ENCODE measurements around the gene NKAIN2. TPM values are rescaled to one million over a fixed set of nuclear protein-coding genes. Genes with fewer than 3 reads are reported as not detected.

NKAIN2 gene
- total and polyA plus RNA-seq, 12 donors, result 0.07 to 3.0 (median 0.28) TPM; not detected in 1

- TF ChIP-seq CTCF (IDR thresholded peaks at IDR 0.05), result no peak
- Histone ChIP-seq H3K36me3 (no peaks in the 10 kb centered on the region), H3K27me3 (no peaks in the 10 kb centered on the region), H3K27ac (no peak overlapping the region), H3K4me3 (no peak overlapping the region), H3K4me1 (no peaks in the 10 kb centered on the region), H3K9me3 (peaks cover 0 to 13% (median 0%) of the 10 kb centered on the region in 11 donors)
- intact Hi-C loops (cut with DNase I), result no loop called here
- DNase-seq, result no peak
- WGBS, 2 donors, result 83 to 87% methylated on average over 5 of the region's 5 CpGs
- ATAC-seq, result no peak
Observed at GRCh38 chr6:124668028-124668427, 864.4 kb downstream of the NKAIN2 start.

GRCh38 chr6:124669713-124670480 is 866.2 kb downstream of the NKAIN2 start:
- WGBS, 2 donors, result 68 to 75% methylated on average over 4 of the region's 4 CpGs
- no peak overlapping the region for H3K4me3 ChIP-seq
- ATAC-seq (no peak), DNase-seq (no peak)
- H3K36me3 ChIP-seq, result no peaks in the 10 kb centered on the region
- H3K27ac ChIP-seq, result no peak overlapping the region
- intact Hi-C loops (cut with DNase I), result no loop called here
- no peaks in the 10 kb centered on the region for H3K4me1 ChIP-seq
- TF ChIP-seq CTCF (IDR thresholded peaks at IDR 0.05), result no peak
- no peaks in the 10 kb centered on the region for H3K27me3 ChIP-seq
- H3K9me3 ChIP-seq, result peaks cover 0 to 28% (median 13%) of the 10 kb centered on the region in 11 donors

- DNase-seq (no peak), ATAC-seq (no peak)
- intact Hi-C loops (cut with DNase I), result no loop called here
- no peak overlapping the region for H3K27ac ChIP-seq
- TF ChIP-seq CTCF (IDR thresholded peaks at IDR 0.05), result no peak
- peaks cover 0 to 35% (median 17%) of the 10 kb centered on the region in 11 donors for H3K9me3 ChIP-seq
- no peaks in the 10 kb centered on the region for H3K4me1 ChIP-seq
- WGBS, 2 donors, result 69 to 78% methylated on average over 3 of the region's 3 CpGs
- H3K4me3 ChIP-seq, result no peak overlapping the region
- H3K36me3 ChIP-seq, result no peaks in the 10 kb centered on the region
- no peaks in the 10 kb centered on the region for H3K27me3 ChIP-seq
Observed at GRCh38 chr6:124670801-124671200, 867.1 kb downstream of the NKAIN2 start.

- no peaks in the 10 kb centered on the region for H3K4me1 ChIP-seq
- no peak overlapping the region for H3K4me3 ChIP-seq
- DNase-seq (no peak), ATAC-seq (no peak)
- H3K27ac ChIP-seq, result no peak overlapping the region
- intact Hi-C loops (cut with DNase I), result no loop called here
- H3K36me3 ChIP-seq, result no peaks in the 10 kb centered on the region
- H3K27me3 ChIP-seq, result no peaks in the 10 kb centered on the region
- TF ChIP-seq CTCF (IDR thresholded peaks at IDR 0.05), result no peak
- H3K9me3 ChIP-seq, result peaks cover 0 to 40% (median 18%) of the 10 kb centered on the region in 11 donors
Observed at GRCh38 chr6:124671324-124671723, 867.7 kb downstream of the NKAIN2 start.

Data from heart right ventricle (tissue), 16 donors.